NB4 (cell line): ENCODE measurements around the gene TFEB.

ENCODE experiments used
- DNase-seq: peaks from one replicate; pipeline ENCODE4 v3.0.0; 2010; ENCODE audit warnings: low read depth
- H3K4me3 ChIP-seq: one replicate; pipeline ENCODE4 v1.5.1; 2011; ENCODE audit warnings: mild to moderate bottlenecking, low read depth, low read length, moderate library complexity
- CTCF ChIP-seq: IDR thresholded peaks from one replicate; pipeline ENCODE4 v1.5.1; 2012; ENCODE audit warnings: low read depth, low read length
- MAX ChIP-seq: IDR thresholded peaks from 2 replicates; pipeline ENCODE4 v1.6.1; 2011; ENCODE audit warnings: low read depth, low read length
- MYC ChIP-seq: IDR thresholded peaks from 2 replicates; pipeline ENCODE4 v1.6.1; 2011; ENCODE audit warnings: low read depth, low read length
- POLR2A ChIP-seq: IDR thresholded peaks from 2 replicates; pipeline ENCODE4 v1.6.1; 2011; ENCODE audit warnings: mild to moderate bottlenecking; ENCODE audit not compliant: insufficient read length; ENCODE audit errors: extremely low read depth

Gene TFEB

GRCh38 chr6:41726876-41727275 is 8.5 kb downstream of the TFEB start:
- H3K4me3 ChIP-seq, result no peak overlapping the region
- TF ChIP-seq CTCF (no peak), POLR2A (no peak), MAX (no peak)
- no peak for DNase-seq

DNA sequence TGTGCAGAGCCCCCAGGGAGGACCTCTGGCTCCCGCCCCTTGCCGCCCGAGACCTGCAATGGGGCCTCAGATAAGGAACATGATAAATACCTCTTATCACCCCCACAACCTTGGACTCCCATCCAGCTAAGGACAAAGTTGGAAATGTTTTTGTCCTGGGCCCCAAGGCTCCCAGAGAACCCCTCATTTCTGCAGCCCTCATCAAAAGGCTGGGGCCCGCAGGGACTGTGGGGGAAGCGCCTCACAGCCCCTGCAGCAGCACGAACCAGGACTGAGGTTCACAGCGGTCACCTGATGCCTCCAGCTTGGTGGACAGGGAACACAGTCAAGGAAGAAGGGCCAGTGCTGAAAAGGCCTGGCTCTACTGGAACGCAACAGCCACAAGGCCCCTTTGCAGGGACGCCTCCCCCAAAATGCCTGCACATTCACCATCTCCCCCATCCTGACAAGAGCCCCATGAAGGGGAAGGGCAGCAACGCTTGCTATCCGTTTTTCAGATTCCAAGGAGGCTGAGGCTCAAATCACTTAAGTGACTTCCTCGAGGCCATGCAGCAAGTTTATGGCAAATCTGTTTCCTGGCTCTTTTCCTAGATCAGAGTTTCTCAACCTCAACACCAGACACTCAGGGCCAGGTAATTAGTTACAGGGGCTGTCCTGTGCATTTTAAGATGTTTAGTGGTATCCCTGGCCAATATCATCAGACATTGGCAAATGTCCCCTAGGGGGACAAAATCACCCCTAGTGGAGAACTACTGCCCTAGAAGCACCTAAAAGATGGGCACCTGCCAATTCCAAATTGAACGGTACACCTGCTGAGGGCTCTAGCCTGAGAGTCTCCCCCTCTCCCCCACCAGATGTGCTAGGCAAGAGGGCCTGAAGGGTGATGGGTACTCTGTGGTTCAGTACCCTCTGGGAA is 10.6 kb downstream of the TFEB start:
- no peak overlapping the region for H3K4me3 ChIP-seq
- no peak for DNase-seq
- TF ChIP-seq MAX, result no peak
- peak; percentile 4 for TF ChIP-seq CTCF
- TF ChIP-seq POLR2A, result no peak

- no peak for TF ChIP-seq POLR2A
- TF ChIP-seq CTCF, result no peak
- DNase-seq, result peak; percentile 38
- no peak overlapping the region for H3K4me3 ChIP-seq
Observed at GRCh38 chr6:41724228-41724580, 11.2 kb downstream of the TFEB start.

- H3K4me3 ChIP-seq, result no peak overlapping the region
- peak; percentile 94 for TF ChIP-seq MYC
- peak; percentile 66 for TF ChIP-seq MAX
- TF ChIP-seq POLR2A, result no peak
- TF ChIP-seq CTCF, result no peak
- DNase-seq, result peak; percentile 99
Observed at GRCh38 chr6:41723530-41724227, 11.7 kb downstream of the TFEB start.

DNA sequence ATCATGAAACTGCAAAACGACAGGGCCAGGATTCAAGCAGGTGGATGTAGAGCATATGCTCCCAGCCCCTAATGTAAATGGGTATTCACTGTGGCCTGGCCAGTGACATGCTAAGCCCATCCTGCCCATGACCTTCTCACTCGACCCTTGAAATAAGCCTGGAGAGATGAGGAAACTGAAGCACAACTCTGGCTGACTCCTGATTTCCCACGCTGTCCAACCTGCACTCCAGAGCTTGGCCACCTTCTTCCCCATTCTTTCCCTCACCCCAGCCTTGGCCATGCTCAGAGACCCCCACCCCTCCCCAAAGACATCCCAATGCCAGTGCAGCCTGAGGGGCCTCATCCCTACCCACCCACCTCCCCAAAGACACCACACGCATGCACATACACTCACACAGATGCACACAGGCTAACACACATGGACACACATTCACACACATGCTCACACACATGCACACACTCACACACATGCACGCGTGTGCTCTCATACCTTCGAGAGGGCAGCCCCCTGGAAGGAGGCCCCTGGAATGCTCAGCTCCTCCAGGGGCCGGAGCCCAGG is 12.4 kb downstream of the TFEB start:
- no peak for TF ChIP-seq MYC
- no peak for TF ChIP-seq MAX
- TF ChIP-seq POLR2A, result no peak
- no peak for TF ChIP-seq CTCF
- DNase-seq, result no peak
- no peak overlapping the region for H3K4me3 ChIP-seq
